ENCODE data around the gene ZNF174.

The ZNF174 gene

DNA sequence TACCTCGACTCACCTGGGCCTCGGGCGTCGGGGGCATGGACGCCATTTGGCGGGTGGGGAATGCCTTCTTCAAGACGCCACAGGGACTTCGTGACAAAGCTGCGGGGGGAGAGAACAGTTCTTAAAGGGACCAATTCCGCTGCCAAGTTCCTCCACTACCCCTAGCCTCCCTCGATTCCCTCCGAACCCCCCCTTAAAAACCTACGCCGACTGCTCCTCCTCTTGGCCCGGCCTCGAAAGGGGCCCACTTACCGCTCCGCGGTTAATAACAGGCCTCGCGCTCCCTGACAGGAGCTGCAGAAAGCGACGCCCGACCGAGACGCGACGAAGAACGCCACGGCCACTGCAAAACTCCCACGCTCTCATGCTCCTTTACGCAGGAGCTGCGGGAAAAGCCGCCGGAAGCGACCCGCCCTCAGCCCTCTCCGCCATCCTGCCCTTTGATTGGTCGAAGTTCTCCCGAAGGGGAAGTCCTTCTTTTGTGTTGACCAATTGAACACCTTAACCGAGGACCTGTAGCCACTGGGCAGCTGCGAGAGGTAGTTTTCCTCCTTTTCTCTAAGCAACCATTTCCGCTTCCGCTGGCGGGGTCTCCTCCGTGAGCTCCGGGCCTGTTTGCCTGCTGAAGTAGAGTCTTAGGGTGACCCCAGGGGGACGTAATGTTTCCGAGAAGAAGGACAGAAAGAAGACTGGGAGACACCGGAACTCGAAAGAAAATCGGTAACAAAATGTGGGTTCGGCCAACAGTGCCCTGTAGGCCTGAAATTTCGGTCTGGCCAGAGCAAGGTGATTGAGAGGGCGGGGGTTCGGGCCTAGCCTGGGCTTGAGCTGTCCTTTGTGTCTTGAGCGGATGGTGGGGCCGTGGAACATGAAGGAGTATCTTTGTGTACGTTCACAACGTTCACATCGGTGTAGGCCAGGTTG, 42.4 kb downstream of the ZNF174 start, which contains the start of the genes NAA60 and ZNF597:
TSS of gene NAA60 (plus strand) at position 573 of the 924 bp plus-strand sequence. CDS start 32,548 bp downstream, outside the sequence.
TSS of gene ZNF597 (minus strand) at position 397 of the 924 bp plus-strand sequence. CDS start at position 46, 351 bp downstream.
- DNase-seq (ENCODE audit: low spot score) = peak; percentile 86

DNA sequence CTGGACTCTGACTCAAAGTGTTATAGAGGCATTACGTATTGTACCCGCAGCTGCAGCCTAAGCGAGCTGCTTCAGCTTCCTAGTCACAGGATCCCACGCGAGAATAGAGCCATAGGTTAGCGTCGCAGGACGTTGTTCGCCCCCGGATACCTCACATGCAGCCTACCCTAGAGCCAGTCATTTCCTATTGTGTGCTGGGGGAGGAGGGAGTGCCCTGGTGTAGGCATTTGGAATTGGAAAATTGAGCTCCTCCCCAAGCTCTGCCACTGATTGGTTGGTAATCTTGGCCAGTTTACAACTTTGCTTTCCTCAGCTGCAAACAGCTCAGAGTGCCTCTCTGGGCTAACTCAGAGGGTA, 43.0 kb downstream of the ZNF174 start:
- DNase-seq (ENCODE audit: low spot score) = peak; percentile 66

DNA sequence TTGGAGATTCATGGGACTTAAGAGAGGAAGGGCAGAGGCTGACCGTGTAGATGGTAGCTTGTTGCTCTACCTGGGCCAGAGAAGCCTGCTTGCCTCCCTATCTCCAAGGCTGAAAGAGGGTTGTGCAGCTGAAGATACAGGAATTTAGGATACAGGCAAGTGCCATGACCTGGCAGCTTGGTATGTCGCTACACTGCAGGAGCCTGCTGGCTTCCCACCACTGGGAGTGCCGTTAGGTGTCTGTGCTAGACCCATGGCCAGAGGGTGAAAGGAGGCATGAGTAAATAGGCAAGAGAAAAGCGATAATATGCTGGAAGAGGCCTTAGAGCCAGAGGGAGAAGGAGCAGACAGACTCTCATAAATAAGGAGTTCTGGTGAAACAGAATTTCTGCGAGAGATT, 53.1 kb downstream of the ZNF174 start:
- DNase-seq (ENCODE audit: low spot score) = no peak

DNA sequence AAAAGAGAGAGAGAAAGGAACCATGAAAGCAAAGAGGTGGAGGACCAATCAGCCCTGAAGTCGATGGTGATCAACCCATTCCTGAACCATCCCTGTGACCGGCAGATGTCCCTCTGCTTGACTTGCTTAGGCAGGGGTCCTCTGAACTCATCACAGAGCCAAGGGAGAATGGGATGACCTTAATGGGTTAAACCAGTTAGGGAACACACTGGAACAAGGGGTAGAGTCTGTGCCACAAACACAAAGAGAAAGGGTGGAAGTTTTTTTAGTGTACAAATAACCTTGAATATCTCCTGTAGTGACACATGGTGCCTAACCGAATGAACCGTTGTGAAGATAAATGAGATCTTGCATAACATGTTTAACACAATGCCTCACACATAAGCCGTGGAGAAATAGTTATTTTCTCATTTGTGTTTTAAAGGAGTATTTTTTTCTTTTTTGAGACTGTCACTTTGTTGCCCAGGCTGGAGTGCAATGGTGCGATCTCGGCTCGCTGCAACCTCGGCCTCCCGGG, 53.7 kb downstream of the ZNF174 start:
- DNase-seq (ENCODE audit: low spot score) = no peak

DNA sequence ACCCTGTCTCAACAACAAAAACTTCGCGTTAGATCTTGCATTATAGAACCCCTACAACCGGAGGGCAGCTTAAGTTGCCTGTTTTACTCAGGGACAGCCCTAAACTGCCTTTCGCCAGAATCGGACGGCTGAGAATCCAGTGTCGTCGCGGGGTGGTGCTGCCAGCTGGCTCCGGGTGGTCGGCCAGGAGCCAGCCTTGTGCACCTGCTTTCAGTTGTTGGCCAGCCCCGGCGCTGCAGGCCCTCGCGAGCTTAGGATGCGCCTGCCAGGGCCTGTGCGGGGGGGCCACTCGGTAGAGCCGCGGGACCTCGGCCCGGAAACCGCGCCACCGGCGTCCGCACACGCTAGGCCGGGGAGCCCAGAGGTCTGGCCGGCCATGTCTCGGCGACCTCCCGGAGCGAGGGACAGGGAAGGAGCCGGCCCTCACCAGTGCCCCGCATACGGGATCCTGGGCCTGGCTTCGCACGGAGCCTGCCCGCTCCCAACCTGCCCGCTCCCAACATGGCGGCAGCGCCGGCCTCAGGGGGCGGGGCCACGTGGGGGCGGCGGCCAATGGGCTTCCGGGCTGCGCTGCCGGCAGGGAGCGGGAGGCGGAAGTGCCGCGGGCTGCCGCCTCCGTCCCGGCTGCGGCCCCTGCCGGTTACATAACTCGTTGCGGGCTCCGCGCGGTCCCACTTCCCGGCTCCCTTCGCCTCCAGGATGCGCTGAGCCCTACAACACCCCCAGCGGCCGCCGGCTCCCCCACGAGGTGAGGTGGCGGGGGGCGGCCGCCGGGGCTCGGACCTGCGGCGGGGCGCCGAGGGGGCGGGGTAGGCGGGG, 56.6 kb downstream of the ZNF174 start:
- DNase-seq (ENCODE audit: low spot score) = peak; percentile 91

DNA sequence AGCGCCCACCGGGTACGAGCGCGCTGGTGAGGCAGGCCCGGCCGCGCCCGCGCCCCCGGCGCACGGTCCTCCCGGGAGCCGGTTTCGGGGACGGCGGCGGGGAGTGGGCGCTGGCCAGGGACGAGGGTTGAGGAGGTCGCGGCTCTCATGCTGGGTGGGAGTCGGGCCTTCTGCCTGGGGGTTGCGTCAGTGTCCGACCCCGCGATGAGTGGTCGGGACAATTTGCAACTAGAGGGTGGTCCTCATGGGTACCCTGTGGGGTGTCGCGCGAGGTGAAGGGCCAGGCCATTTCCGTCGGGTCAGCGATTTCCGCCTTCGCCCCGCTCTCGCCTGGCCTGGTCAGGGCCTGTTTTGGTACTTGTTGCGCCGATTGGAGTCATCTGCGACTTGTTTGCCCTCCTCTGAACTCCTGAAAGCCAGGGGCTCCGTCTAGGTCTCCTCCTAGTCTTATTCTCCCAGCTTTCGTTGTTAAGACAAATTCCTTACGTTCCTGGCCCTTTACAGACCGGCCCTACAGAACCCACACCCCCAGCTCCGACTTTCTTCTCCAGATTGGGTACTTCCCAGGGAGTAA, 57.4 kb downstream of the ZNF174 start:
- DNase-seq (ENCODE audit: low spot score) = no peak

DNA sequence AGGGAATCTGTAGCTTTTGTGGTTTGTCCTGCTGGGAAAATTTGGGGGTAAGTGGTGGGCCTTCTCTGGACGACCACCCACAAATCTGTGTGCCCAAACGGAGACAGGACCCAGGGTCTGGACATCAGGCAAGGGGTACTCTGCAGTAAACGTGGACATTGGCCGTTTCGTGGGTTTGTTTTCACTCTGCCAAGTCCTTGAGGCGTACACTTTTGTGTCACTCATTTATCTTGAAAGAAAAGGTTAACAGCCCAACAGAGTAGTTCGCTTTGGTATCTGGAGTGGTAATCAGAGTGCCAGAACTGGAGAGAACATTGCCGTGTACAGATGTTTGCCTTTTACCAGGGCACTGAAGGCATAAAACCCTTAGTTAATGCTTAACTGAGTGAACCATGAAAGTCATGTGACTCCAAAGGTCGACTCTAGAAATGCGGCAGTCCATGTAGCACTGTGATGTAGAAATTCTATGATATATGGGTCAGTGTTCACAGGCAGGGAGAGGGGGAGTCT, 57.9 kb downstream of the ZNF174 start:
- DNase-seq (ENCODE audit: low spot score) = peak; percentile 77

Data from LoVo (cell line).